Endothelial cell of umbilical vein (primary cell): Measurements from ENCODE around the gene ZEB1. TPM values are rescaled to one million over a fixed set of nuclear protein-coding genes. Genes with fewer than 3 reads are reported as not detected.

Experiments used
- BruUV-seq: library from RNA; stranded (reverse); fragments of 400-500 nt; replicated peaks from 2 replicates; lab custom pipeline; 2021; lab: Mats Ljungman, UMichigan
- CTCF ChIA-PET: fragments of 300-600, 350-600 bp; sonication (Branson Sonifier 250); formaldehyde crosslinking; loops from one replicate; lab custom pipeline; 2021; ENCODE audit warnings: antibody characterized with exemption, inconsistent platforms; lab: Charles Lee
- POLR2A ChIA-PET: fragments of 300-600, 350-600 bp; sonication (Branson Sonifier 250); formaldehyde crosslinking; loops from one replicate; lab custom pipeline; 2021; ENCODE audit warnings: antibody characterized with exemption, inconsistent platforms; lab: Charles Lee
- DNase-seq: peaks from one replicate; pipeline ENCODE4 v3.0.0-alpha.2; 2011; ENCODE audit warnings: low read depth, low spot score
- FAIRE-seq: peaks from 2 replicates; lab custom pipeline; 2011; peaks lifted over from hg19 to GRCh38; lab: Jason Lieb, UNC
- H2AFZ ChIP-seq: 2 replicates; pipeline ENCODE4 v1.6.0; 2012; ENCODE audit warnings: low read depth, low read length, control low read depth, inconsistent platforms
- H3K27ac ChIP-seq: 2 replicates; pipeline ENCODE4 v1.5.1; 2011; ENCODE audit warnings: low read depth, mild to moderate bottlenecking, control low read depth, low read length, moderate library complexity; ENCODE audit not compliant: insufficient read depth
- H3K27me3 ChIP-seq, 2 experiments: 2 replicates each; pipeline versions ENCODE4 v1.6.0 to v1.6.1; 2011; ENCODE audit warnings: low read length in 2 of 2, mixed read lengths in 1 of 2; ENCODE audit not compliant: control insufficient read depth in 2 of 2, insufficient read depth in 2 of 2
- H3K36me3 ChIP-seq, 2 experiments: 2 replicates in 1 of 2; 3 replicates in 1 of 2; pipeline ENCODE4 v1.5.1; 2011; ENCODE audit warnings: low read length in 2 of 2, mild to moderate bottlenecking in 1 of 2, moderate library complexity in 1 of 2; ENCODE audit not compliant: control insufficient read depth in 2 of 2, insufficient read depth in 2 of 2; ENCODE audit errors: extremely low read depth in 1 of 2
- H3K4me1 ChIP-seq: 3 replicates; pipeline ENCODE4 v1.5.1; 2011; ENCODE audit warnings: mild to moderate bottlenecking, low read length; ENCODE audit not compliant: control insufficient read depth, insufficient read depth; ENCODE audit errors: extremely low read depth
- H3K4me2 ChIP-seq: 2 replicates; pipeline ENCODE4 v1.6.1; 2011; ENCODE audit warnings: low read length, control low read depth, mixed read lengths; ENCODE audit not compliant: insufficient read depth
- H3K4me3 ChIP-seq, 3 experiments: fragments of 200-600 bp in 1 of 3; sonication (generic), shearing (Covaris generic) in 1 of 3; replicated peaks in 1 of 3; 2 replicates each; pipeline ENCODE4 v1.5.1; 2011 to 2016; ENCODE audit warnings: control low read depth in 3 of 3, low read length in 3 of 3, mild to moderate bottlenecking in 2 of 3, inconsistent platforms in 1 of 3, low read depth in 1 of 3, moderate library complexity in 1 of 3; ENCODE audit not compliant: insufficient read depth in 1 of 3
- H3K79me2 ChIP-seq: 2 replicates; pipeline ENCODE4 v1.6.0; 2012; ENCODE audit warnings: low read length, inconsistent platforms; ENCODE audit not compliant: control insufficient read depth, insufficient read depth
- H3K9ac ChIP-seq: replicated peaks from 2 replicates; pipeline ENCODE3; 2011; ENCODE audit warnings: low read length, control low read depth; ENCODE audit not compliant: insufficient read depth; ENCODE audit errors: extremely low read depth
- H3K9me1 ChIP-seq: replicated peaks from 3 replicates; pipeline ENCODE4 v1.6.0; 2011; ENCODE audit warnings: mild to moderate bottlenecking, low read length; ENCODE audit not compliant: control insufficient read depth, insufficient read depth; ENCODE audit errors: extremely low read depth
- H3K9me3 ChIP-seq: replicated peaks from 2 replicates; pipeline ENCODE4 v1.5.1; 2012; ENCODE audit warnings: low read length, inconsistent platforms; ENCODE audit not compliant: control insufficient read depth, insufficient read depth
- H4K20me1 ChIP-seq: replicated peaks from 2 replicates; pipeline ENCODE3; 2011; ENCODE audit warnings: mild to moderate bottlenecking, low read length; ENCODE audit not compliant: control insufficient read depth, insufficient read depth; ENCODE audit errors: extremely low read depth
- CTCF ChIP-seq, 2 donors: IDR thresholded peaks; 1 replicate in 1 of 2; 2 replicates in 1 of 2; pipeline ENCODE4 v1.5.1; 2011; ENCODE audit warnings: low read length in 2 of 2, mild to moderate bottlenecking in 2 of 2, moderate library complexity in 2 of 2, control low read depth in 1 of 2, inconsistent platforms in 1 of 2, low read depth in 1 of 2; ENCODE audit not compliant: insufficient read depth in 1 of 2; ENCODE audit errors: extremely low read depth in 1 of 2
- EZH2 ChIP-seq: IDR thresholded peaks from 2 replicates; pipeline ENCODE4 v1.6.1; 2012; ENCODE audit warnings: borderline replicate concordance, low read depth, mild to moderate bottlenecking, moderate library complexity, low read length, inconsistent platforms; ENCODE audit not compliant: severe bottlenecking
- FOS ChIP-seq: IDR thresholded peaks from 2 replicates; pipeline ENCODE4 v1.6.1; 2011; ENCODE audit warnings: mild to moderate bottlenecking, low read length, moderate library complexity, borderline replicate concordance; ENCODE audit not compliant: insufficient read depth
- GATA2 ChIP-seq: IDR thresholded peaks from 2 replicates; pipeline ENCODE4 v1.7.0; 2011; ENCODE audit warnings: low read depth, mild to moderate bottlenecking, moderate library complexity, mixed read lengths, low read length; ENCODE audit not compliant: insufficient read length, insufficient read depth
- JUN ChIP-seq: IDR thresholded peaks from 2 replicates; pipeline ENCODE4 v1.6.1; 2011; ENCODE audit warnings: borderline replicate concordance, low read depth; ENCODE audit not compliant: insufficient read length, insufficient read depth
- MAX ChIP-seq: IDR thresholded peaks from 2 replicates; pipeline ENCODE4 v1.6.1; 2011; ENCODE audit not compliant: insufficient read depth, insufficient read length
- MYC ChIP-seq: IDR thresholded peaks from one replicate; pipeline ENCODE4 v1.6.1; 2011; ENCODE audit warnings: mild to moderate bottlenecking, low read depth, low read length
- POLR2A ChIP-seq: IDR thresholded peaks from 2 replicates; pipeline ENCODE4 v1.6.1; 2012; ENCODE audit warnings: low read depth, mild to moderate bottlenecking, control low read depth, low read length
- POLR2AphosphoS5 ChIP-seq: IDR thresholded peaks from 2 replicates; pipeline ENCODE4 v1.6.1; 2012; ENCODE audit warnings: low read depth, mild to moderate bottlenecking, control low read depth, low read length, moderate library complexity; ENCODE audit not compliant: insufficient read depth
- dilution Hi-C: fragments of 300-500 bp; cut with MboI; formaldehyde crosslinking; loops from one replicate; pipeline ENCODE4 v1.15.0; 2019; ENCODE audit warnings: low sequenced_read_pairs; ENCODE audit not compliant: extremely low pct_ligation_motif_present
- intact Hi-C: fragments of 100-400 bp; cut with micrococcal nuclease; formaldehyde crosslinking; loops from one replicate; pipeline ENCODE4 v1.10.0; 2022
- polyA plus RNA-seq, 4 experiments: library from polyadenylated mRNA; depleted of rRNA in 3 of 4; stranded (reverse) in 3 of 4; unstranded in 1 of 4; fragments of >200 nt; gene quantifications; 2 replicates each; pipeline versions ENCODE4 v1.2.1 to v1.2.3, GENCODE V29; 2011 to 2012; ENCODE audit warnings: missing spikeins in 1 of 4
- total RNA-seq: library from RNA; stranded (reverse); gene quantifications from 2 replicates; pipeline ENCODE4 v1.2.3, GENCODE V29; 2021

Gene ZEB1
- total and polyA plus RNA-seq, 2 donors (not counting 3 experiments of a cell fraction or from before 2014, with no cell fraction given), result 19.8 to 130 TPM

- Histone ChIP-seq H3K27ac (peak overlapping the region; percentile 78), H3K4me2 (peak overlapping the region; percentile 63), H4K20me1 (no peaks in the 10 kb centered on the region), H3K9me3 (no peaks in the 10 kb centered on the region), H3K27me3 (no peaks in the 10 kb centered on the region), H2AFZ (peak overlapping the region; percentile 67), H3K4me3 (no peak overlapping the region), H3K9ac (no peak overlapping the region), H3K4me1 (peaks cover 13% of the 10 kb centered on the region), H3K79me2 (no peaks in the 10 kb centered on the region), H3K36me3 (no peaks in the 10 kb centered on the region), H3K9me1 (no peaks in the 10 kb centered on the region)
- POLR2A ChIA-PET, result interaction anchor here (1.0 kb wide), 1 partner anchor 39 kb away, joined by 3 read pairs; no protein-coding TSS in a partner anchor
- intact Hi-C loops, result loop anchor here (2.0 to 5.0 kb wide), 2 partner anchors 36 to 40 kb away; partner anchors contain the start of gene ZEB1
- dilution Hi-C loops, result no loop called here
- peak; percentile 95 for DNase-seq
- peak; percentile 71 for TF ChIP-seq JUN
- TF ChIP-seq POLR2AphosphoS5, result peak; percentile 48
- peak; percentile 90 for TF ChIP-seq GATA2
- TF ChIP-seq FOS, result peak; percentile 54
- TF ChIP-seq MAX, result no peak
- no peak for TF ChIP-seq POLR2A
- no peak for TF ChIP-seq MYC
- TF ChIP-seq EZH2, result no peak
- TF ChIP-seq CTCF (IDR thresholded peaks at IDR 0.05; ENCODE audit: extremely low read depth in 1 of 2, insufficient read depth in 1 of 2, low read depth in 1 of 2, low read length in 2 of 2), result no peak
- CTCF ChIA-PET, result interaction anchor here (0.8 to 1.5 kb wide), 2 partner anchors 10 to 17 kb away, joined by 3 to 6 read pairs; no protein-coding TSS in a partner anchor
- FAIRE-seq, result peak; percentile 68
- BruUV-seq, result TSS peak; percentile 72
Observed at GRCh38 chr10:31278279-31278941, 40.6 kb upstream of the ZEB1 start.
